IMR-90 (cell line): ENCODE results near the gene MAN2A2. TPM values are rescaled to one million over a fixed set of nuclear protein-coding genes. Genes with fewer than 3 reads are reported as not detected.

Experiments used
- ATAC-seq: fragments of 200-7000 bp; cut with Tn5 transposase; 2 replicates; pipeline ENCODE4 v1.9.1; 2020; ENCODE audit warnings: low read depth, mild to moderate bottlenecking, moderate library complexity
- BruUV-seq: library from RNA; stranded (reverse); fragments of 400-500 nt; replicated peaks from 2 replicates; lab custom pipeline; 2021; lab: Mats Ljungman, UMichigan
- CTCF ChIA-PET: fragments of 300-600 bp; formaldehyde crosslinking; extraction: SDS; loops from one replicate; lab custom pipeline; 2021; ENCODE audit warnings: antibody characterized with exemption; lab: Yijun Ruan, JAX
- POLR2A ChIA-PET: fragments of 300-600 bp; sonication (Branson Sonifier 250); formaldehyde crosslinking; loops from one replicate; lab custom pipeline; 2022; ENCODE audit warnings: antibody characterized with exemption; ENCODE audit not compliant: unreplicated experiment; lab: Charles Lee
- DNase-seq: peaks from one replicate; pipeline ENCODE4 v3.0.0; 2013
- H2AFZ ChIP-seq: replicated peaks from 2 replicates; pipeline ENCODE3; 2013; ENCODE audit warnings: low read length, mild to moderate bottlenecking; ENCODE audit not compliant: poor library complexity
- H2AK5ac ChIP-seq: 2 replicates; pipeline ENCODE4 v1.6.1; 2013; ENCODE audit warnings: low read depth, low read length, inconsistent platforms
- H2AK9ac ChIP-seq: replicated peaks from 2 replicates; pipeline ENCODE3; 2013; ENCODE audit warnings: mild to moderate bottlenecking, low read depth, low read length, moderate library complexity; ENCODE audit not compliant: poor library complexity
- H2BK120ac ChIP-seq: 2 replicates; pipeline ENCODE4 v1.6.1; 2013; ENCODE audit warnings: low read depth, low read length, inconsistent platforms
- H2BK15ac ChIP-seq: 3 replicates; pipeline ENCODE4 v1.6.1; 2013; ENCODE audit warnings: low read depth, low read length, inconsistent platforms
- H2BK20ac ChIP-seq: 2 replicates; pipeline ENCODE4 v1.6.1; 2013; ENCODE audit warnings: low read depth, mild to moderate bottlenecking, inconsistent platforms, low read length, moderate library complexity
- H2BK5ac ChIP-seq: 2 replicates; pipeline ENCODE4 v1.6.1; 2013; ENCODE audit warnings: mild to moderate bottlenecking, low read depth, low read length, inconsistent platforms; ENCODE audit not compliant: poor library complexity, severe bottlenecking
- H3K14ac ChIP-seq: replicated peaks from 2 replicates; pipeline ENCODE4 v1.6.1; 2013; ENCODE audit warnings: low read depth, low read length, inconsistent platforms
- H3K18ac ChIP-seq: 2 replicates; pipeline ENCODE4 v1.6.1; 2013; ENCODE audit warnings: low read depth, low read length, control low read depth
- H3K23ac ChIP-seq: 2 replicates; pipeline ENCODE4 v1.6.1; 2013; ENCODE audit warnings: low read depth, low read length, inconsistent platforms
- H3K27ac ChIP-seq: 2 replicates; pipeline ENCODE4 v1.5.1; 2013; ENCODE audit warnings: mild to moderate bottlenecking, control low read depth, low read length; ENCODE audit not compliant: insufficient read depth
- H3K27me3 ChIP-seq: 2 replicates; pipeline ENCODE4 v1.6.1; 2013; ENCODE audit warnings: low read length; ENCODE audit not compliant: control insufficient read depth, insufficient read depth
- H3K36me3 ChIP-seq: 2 replicates; pipeline ENCODE4 v1.6.1; 2013; ENCODE audit warnings: low read length, mixed read lengths; ENCODE audit not compliant: control insufficient read depth, insufficient read depth
- H3K4ac ChIP-seq: 2 replicates; pipeline ENCODE4 v1.6.1; 2013; ENCODE audit warnings: low read depth, low read length, inconsistent platforms
- H3K4me1 ChIP-seq: 2 replicates; pipeline ENCODE4 v1.6.1; 2013; ENCODE audit warnings: low read length, mixed read lengths; ENCODE audit not compliant: control insufficient read depth, insufficient read depth
- H3K4me2 ChIP-seq: 2 replicates; pipeline ENCODE4 v1.6.1; 2013; ENCODE audit warnings: low read depth, mild to moderate bottlenecking, control low read depth, low read length, moderate library complexity
- H3K4me3 ChIP-seq: 2 replicates; pipeline ENCODE4 v1.5.1; 2013; ENCODE audit warnings: low read depth, mild to moderate bottlenecking, control low read depth, low read length, moderate library complexity; ENCODE audit not compliant: insufficient read depth
- H3K56ac ChIP-seq: 2 replicates; pipeline ENCODE4 v1.6.1; 2013; ENCODE audit warnings: low read length, inconsistent platforms; ENCODE audit not compliant: insufficient read depth; ENCODE audit errors: extremely low read depth
- H3K79me1 ChIP-seq, 2 experiments: 2 replicates each; pipeline ENCODE4 v1.6.1; 2013; ENCODE audit warnings: low read length in 2 of 2, inconsistent platforms in 1 of 2, low read depth in 1 of 2
- H3K9ac ChIP-seq: 2 replicates; pipeline ENCODE4 v1.6.1; 2013; ENCODE audit warnings: low read depth, low read length, control low read depth
- H3K9me1 ChIP-seq: 2 replicates; pipeline ENCODE4 v1.6.1; 2013; ENCODE audit warnings: low read length, inconsistent platforms; ENCODE audit not compliant: insufficient read depth
- H3K9me3 ChIP-seq: 2 replicates; pipeline ENCODE4 v1.6.1; 2013; ENCODE audit warnings: low read length; ENCODE audit not compliant: control insufficient read depth, insufficient read depth
- H4K20me1 ChIP-seq: 2 replicates; pipeline ENCODE4 v1.6.1; 2013; ENCODE audit warnings: low read length, inconsistent platforms; ENCODE audit not compliant: insufficient read depth
- H4K5ac ChIP-seq: 2 replicates; pipeline ENCODE4 v1.6.1; 2013; ENCODE audit warnings: mild to moderate bottlenecking, low read depth, low read length, control low read depth
- H4K8ac ChIP-seq, 2 experiments: 2 replicates each; pipeline ENCODE4 v1.6.1; 2013; ENCODE audit warnings: low read depth in 2 of 2, low read length in 2 of 2, control low read depth in 1 of 2, inconsistent platforms in 1 of 2
- H4K91ac ChIP-seq: 2 replicates; pipeline ENCODE4 v1.6.1; 2013; ENCODE audit warnings: low read depth, low read length, inconsistent platforms; ENCODE audit not compliant: insufficient read depth
- CTCF ChIP-seq: conservative IDR thresholded peaks from 2 replicates; pipeline ENCODE4 v1.5.1; 2012; ENCODE audit warnings: mild to moderate bottlenecking, low read depth, low read length, improper control_type of control experiment
- MXI1 ChIP-seq: IDR thresholded peaks from 2 replicates; pipeline ENCODE4 v1.6.1; 2012; ENCODE audit warnings: low read depth, mild to moderate bottlenecking, low read length, moderate library complexity, borderline replicate concordance
- RAD21 ChIP-seq: IDR thresholded peaks from 2 replicates; pipeline ENCODE4 v1.6.1; 2012; ENCODE audit warnings: low read length, improper control_type of control experiment
- SMC3 ChIP-seq: fragments of 150-350 bp; IDR thresholded peaks from 2 replicates; pipeline ENCODE4 v1.6.1; 2016; ENCODE audit warnings: low read depth, mild to moderate bottlenecking, antibody characterized with exemption, low read length, moderate library complexity
- WGBS, 2 experiments: methylation state at CpG; one replicate each; pipeline versions ENCODE4 v1.1.5 to v1.1.7; 2013; ENCODE audit warnings: missing lambda C conversion rate in 2 of 2; ENCODE audit not compliant: insufficient read length in 1 of 2; ENCODE audit errors: extremely low coverage in 2 of 2; 5-methylcytosine and 5-hydroxymethylcytosine counted together
- dilution Hi-C: fragments of 300-500 bp; cut with HindIII; formaldehyde crosslinking; loops from one replicate; pipeline ENCODE4 v1.14.3; 2018; ENCODE audit warnings: low sequenced_read_pairs; ENCODE audit not compliant: unreplicated experiment
- in situ Hi-C: fragments of 300-500 bp; cut with MboI; formaldehyde crosslinking; loops from 3 replicates; pipeline ENCODE4 v1.14.3; 2019; ENCODE audit warnings: low sequenced_read_pairs, inconsistent platforms, mixed read lengths
- intact Hi-C: fragments of 100-400 bp; cut with micrococcal nuclease; formaldehyde crosslinking; loops from 2 replicates; pipeline ENCODE4 v1.10.0; 2022
- polyA plus RNA-seq, 3 experiments: library from polyadenylated mRNA; depleted of rRNA; stranded (reverse); fragments of >200 nt; gene quantifications; 2 replicates each; pipeline ENCODE4 v1.2.3, GENCODE V29; 2012; ENCODE audit warnings: low replicate concordance in 1 of 3
- total RNA-seq: library from RNA; depleted of rRNA; stranded (reverse); fragments of >200 nt; gene quantifications from 2 replicates; pipeline ENCODE4 v1.2.3, GENCODE V29; 2012

The MAN2A2 gene
- total and polyA plus RNA-seq, 2 of the 4 experiments (the other 2 are of a cell fraction) = 3.4 to 52.5 TPM

GRCh38 chr15:90934256-90934948 is 31.3 kb downstream of the MAN2A2 start:
- H3K27ac ChIP-seq = no peak overlapping the region
- no CpG with 5 or more reads among the region's 19 CpGs for WGBS, 2 experiments
- H2BK20ac ChIP-seq = no peak overlapping the region

More at GRCh38 chr15:90934256-90934948, 31.3 kb downstream of the MAN2A2 start:
- H3K27me3 ChIP-seq = no peaks in the 10 kb centered on the region
- peaks cover 28 to 52% of the 10 kb centered on the region in 2 experiments for H3K79me1 ChIP-seq
- H2AFZ ChIP-seq = peak overlapping the region; percentile 96
- H3K4me3 ChIP-seq = peak overlapping the region; percentile 76
- TF ChIP-seq RAD21 (peak; percentile 72), SMC3 (peak; percentile 56), MXI1 (no peak), CTCF (peak; percentile 89)
- no peak overlapping the region; the same call in 1 of the 2 replicates for H2BK120ac ChIP-seq
- dilution Hi-C loops (no loop called here), intact Hi-C loops (loop anchor here (1.0 to 2.0 kb wide), 3 partner anchors 32 to 614 kb away; partner anchors contain the start of gene MAN2A2), in situ Hi-C loops (no loop called here)
- DNase-seq (peak; percentile 79), ATAC-seq (peak; percentile 51)
- no peak overlapping the region for H2BK15ac ChIP-seq
- H4K5ac ChIP-seq = no peak overlapping the region
- no peak overlapping the region for H2BK5ac ChIP-seq
- H3K4me1 ChIP-seq = peaks cover 11% of the 10 kb centered on the region
- peaks cover 13% of the 10 kb centered on the region for H3K9me1 ChIP-seq
- H3K14ac ChIP-seq = no peak overlapping the region
- H3K9me3 ChIP-seq = no peaks in the 10 kb centered on the region
- peak overlapping the region; percentile 39 for H2AK9ac ChIP-seq
- ChIA-PET CTCF (interaction anchor here (1.0 to 2.7 kb wide), 5 partner anchors 9 to 71 kb away, joined by 3 to 8 read pairs (median 4); no protein-coding TSS in a partner anchor), POLR2A (interaction anchor here (0.7 kb wide), 1 partner anchor 533 kb away, joined by 3 read pairs; no protein-coding TSS in a partner anchor)
- H3K36me3 ChIP-seq = peaks cover 8% of the 10 kb centered on the region
- H3K23ac ChIP-seq = no peak overlapping the region
- H3K4ac ChIP-seq = no peak overlapping the region
- H4K91ac ChIP-seq = no peak overlapping the region
- H2AK5ac ChIP-seq = no peak overlapping the region
- BruUV-seq = no TSS peak
- no peak overlapping the region for H3K9ac ChIP-seq
- H4K8ac ChIP-seq = peak overlapping the region in 1 of 2 experiments; percentile 69; a peak in 1 of 4 replicates
- peak overlapping the region; percentile 85 for H3K4me2 ChIP-seq
- no peak overlapping the region for H3K18ac ChIP-seq
- peaks cover 6% of the 10 kb centered on the region; the same call in 1 of the 2 replicates for H4K20me1 ChIP-seq
- no peak overlapping the region for H3K56ac ChIP-seq
